ENCODE data around the gene RYR3. TPM values are rescaled to one million over a fixed set of nuclear protein-coding genes. Genes with fewer than 3 reads are reported as not detected.

RYR3 gene
- total RNA-seq, 1 donor from 2014 or later = not detected

- Mint-ChIP-seq H3K36me3 (ENCODE audit: low read depth) (no peaks in the 10 kb centered on the region), H3K27ac (no peak overlapping the region), H3K27me3 (no peaks in the 10 kb centered on the region), H3K4me1 (peaks cover 3% of the 10 kb centered on the region), H3K9me3 (no peaks in the 10 kb centered on the region), H3K4me3 (no peak overlapping the region)
- CTCF ChIA-PET = interaction anchor here (0.7 to 3.3 kb wide), 5 partner anchors 10 to 445 kb away, joined by 4 to 14 read pairs (median 5); no protein-coding TSS in a partner anchor
- POLR2A ChIA-PET = no interaction called here
- intact Hi-C loops (cut with micrococcal nuclease) = loop anchor here (5.0 to 10.0 kb wide), 3 partner anchors 224 to 849 kb away; no protein-coding TSS in a partner anchor
- ATAC-seq (ENCODE audit: low read depth) (no peak), DNase-seq (no peak)
- TF ChIP-seq CTCF (IDR thresholded peaks at IDR 0.05) = no peak
Observed at GRCh38 chr15:33737687-33738601, 427.2 kb downstream of the RYR3 start.

DNA sequence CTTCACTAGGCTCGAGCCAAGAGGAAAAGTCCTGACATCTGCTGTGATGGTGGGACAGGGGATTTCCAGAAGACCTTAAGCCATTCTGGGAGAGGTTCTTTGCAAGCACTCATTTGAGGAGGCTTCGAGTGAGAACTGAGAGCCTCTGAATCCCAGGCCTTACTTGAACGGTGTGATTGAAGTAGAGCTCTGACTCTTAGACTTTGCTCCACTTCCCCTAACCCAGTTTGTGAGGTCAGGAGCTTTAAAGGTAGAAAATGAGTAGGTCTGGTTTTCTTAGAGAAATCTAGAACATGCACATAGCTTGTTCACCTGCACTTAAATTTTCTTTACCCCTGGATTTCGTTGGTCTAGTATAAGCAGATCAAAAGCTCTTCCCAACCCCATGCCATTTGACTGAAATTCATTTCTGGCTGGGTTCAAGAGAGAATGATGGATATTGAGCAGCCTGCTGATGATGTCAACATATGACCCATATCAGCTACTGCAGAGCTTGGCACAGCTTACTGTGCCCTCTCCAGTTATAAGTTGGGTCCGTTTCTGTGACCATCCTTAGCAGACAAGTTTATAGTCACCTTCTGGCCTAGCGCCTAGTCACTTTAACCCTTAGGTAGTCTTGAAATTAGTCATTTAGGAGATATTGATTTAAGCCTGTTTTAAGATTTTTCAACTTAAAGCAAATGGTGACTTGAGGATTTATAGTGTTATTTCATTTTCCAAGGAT, 428.3 kb downstream of the RYR3 start:
- TF ChIP-seq CTCF (IDR thresholded peaks at IDR 0.05) = no peak
- H3K4me3 Mint-ChIP-seq = no peak overlapping the region
- CTCF ChIA-PET = interaction anchor here (0.6 to 3.3 kb wide), 4 partner anchors 11 to 446 kb away, joined by 3 to 14 read pairs (median 6); no protein-coding TSS in a partner anchor
- ATAC-seq (ENCODE audit: low read depth) = no peak
- POLR2A ChIA-PET = no interaction called here
- intact Hi-C loops (cut with micrococcal nuclease) = loop anchor here (5.0 to 10.0 kb wide), 3 partner anchors 223 to 848 kb away; no protein-coding TSS in a partner anchor
- no peaks in the 10 kb centered on the region for H3K36me3 Mint-ChIP-seq (ENCODE audit: low read depth)
- no peak overlapping the region for H3K27ac Mint-ChIP-seq
- H3K9me3 Mint-ChIP-seq = no peaks in the 10 kb centered on the region
- no peak for DNase-seq
- H3K4me1 Mint-ChIP-seq = peaks cover 3% of the 10 kb centered on the region
- peaks cover 1% of the 10 kb centered on the region for H3K27me3 Mint-ChIP-seq

DNA sequence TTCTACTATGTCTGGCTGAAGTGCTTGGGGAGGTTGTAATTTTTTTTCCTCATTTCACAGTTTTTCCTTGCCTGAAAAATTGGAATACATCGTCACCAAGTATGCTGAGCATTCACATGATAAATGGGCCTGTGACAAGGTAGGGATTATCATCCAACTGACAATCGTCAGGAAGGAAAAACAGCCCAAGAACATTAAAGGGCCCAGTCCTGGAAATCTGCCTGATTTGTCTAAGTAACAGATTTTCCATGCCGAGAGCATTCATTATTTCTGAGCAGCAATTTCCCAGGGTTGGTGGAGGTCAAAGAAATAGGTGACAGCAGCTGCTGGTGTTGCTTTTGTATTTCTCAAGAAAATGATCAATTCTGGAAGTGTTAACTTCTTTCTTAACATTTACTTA, 431.5 kb downstream of the RYR3 start:
- H3K4me3 Mint-ChIP-seq = no peak overlapping the region
- POLR2A ChIA-PET = no interaction called here
- intact Hi-C loops (cut with micrococcal nuclease) = no loop called here
- H3K36me3 Mint-ChIP-seq (ENCODE audit: low read depth) = no peaks in the 10 kb centered on the region
- H3K4me1 Mint-ChIP-seq = peaks cover 3% of the 10 kb centered on the region
- no peak for TF ChIP-seq CTCF (IDR thresholded peaks at IDR 0.05)
- H3K9me3 Mint-ChIP-seq = no peaks in the 10 kb centered on the region
- CTCF ChIA-PET = no interaction called here
- no peak for ATAC-seq (ENCODE audit: low read depth)
- H3K27ac Mint-ChIP-seq = no peak overlapping the region
- DNase-seq = no peak
- H3K27me3 Mint-ChIP-seq = peaks cover 1% of the 10 kb centered on the region

DNA sequence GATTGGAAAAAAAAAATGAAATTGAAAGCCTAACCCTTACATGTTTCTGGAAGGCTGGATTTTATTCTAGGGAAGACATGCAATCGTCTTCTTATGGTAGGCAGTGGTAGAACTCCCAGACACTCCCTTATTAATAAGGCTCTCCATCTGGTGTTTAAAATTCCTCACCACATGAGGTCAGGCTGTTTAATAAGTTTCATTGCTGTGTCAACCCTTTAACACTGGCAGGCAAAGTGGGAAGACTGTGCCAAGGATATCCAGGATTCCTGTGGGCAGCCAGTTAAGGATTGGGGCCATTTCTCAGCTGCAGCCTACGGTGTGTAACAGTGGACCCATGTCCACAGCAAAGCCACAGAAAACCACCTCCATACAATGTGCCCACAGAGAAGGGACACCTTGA, 432.0 kb downstream of the RYR3 start:
- ChIA-PET POLR2A (no interaction called here), CTCF (no interaction called here)
- no peaks in the 10 kb centered on the region for H3K9me3 Mint-ChIP-seq
- no peak for ATAC-seq (ENCODE audit: low read depth)
- no peak for DNase-seq
- H3K27me3 Mint-ChIP-seq = peaks cover 1% of the 10 kb centered on the region
- no peak overlapping the region for H3K4me3 Mint-ChIP-seq
- TF ChIP-seq CTCF (IDR thresholded peaks at IDR 0.05) = no peak
- intact Hi-C loops (cut with micrococcal nuclease) = no loop called here
- peaks cover under 1% of the 10 kb centered on the region for H3K4me1 Mint-ChIP-seq
- no peak overlapping the region for H3K27ac Mint-ChIP-seq
- H3K36me3 Mint-ChIP-seq (ENCODE audit: low read depth) = no peaks in the 10 kb centered on the region

DNA sequence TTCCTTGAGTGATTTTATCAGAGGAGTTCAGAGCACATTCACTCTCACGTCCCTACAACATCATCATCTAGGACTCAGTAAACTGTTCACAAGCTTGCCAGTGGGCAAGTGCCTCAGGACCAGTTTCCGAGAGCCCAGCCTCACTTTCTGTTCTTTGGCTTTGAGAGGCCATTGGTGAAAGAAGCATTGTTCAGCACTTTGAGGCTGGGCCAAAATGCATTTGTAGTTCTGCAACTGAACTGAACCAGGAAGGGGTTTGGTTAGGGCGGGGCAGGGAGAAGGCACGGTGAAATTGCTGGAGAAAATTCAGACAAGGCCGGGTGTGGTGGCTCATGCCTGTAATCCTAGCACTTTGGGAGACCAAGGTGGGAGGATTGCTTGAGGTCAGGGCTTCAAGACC, 435.4 kb downstream of the RYR3 start:
- TF ChIP-seq CTCF (IDR thresholded peaks at IDR 0.05) = no peak
- no peak overlapping the region for H3K27ac Mint-ChIP-seq
- DNase-seq (no peak), ATAC-seq (ENCODE audit: low read depth) (no peak)
- H3K4me1 Mint-ChIP-seq = no peaks in the 10 kb centered on the region
- no peak overlapping the region for H3K4me3 Mint-ChIP-seq
- intact Hi-C loops (cut with micrococcal nuclease) = no loop called here
- CTCF ChIA-PET = no interaction called here
- no peaks in the 10 kb centered on the region for H3K36me3 Mint-ChIP-seq (ENCODE audit: low read depth)
- no peaks in the 10 kb centered on the region for H3K9me3 Mint-ChIP-seq
- POLR2A ChIA-PET = no interaction called here
- H3K27me3 Mint-ChIP-seq = peaks cover 1% of the 10 kb centered on the region

Data from activated B cell treated with CpG ODN at 0.5 μM for 24 hours (primary cell).